DND-41 (cell line): ENCODE results near the gene GPATCH3.

Experiments
- ATAC-seq: fragments of 200-7000 bp; cut with Tn5 transposase; 3 replicates; pipeline ENCODE4 v1.9.1; 2021; ENCODE audit warnings: low read depth; ENCODE audit not compliant: insufficient read depth
- DNase-seq: peaks from one replicate; pipeline ENCODE4 v3.0.0-alpha.2; 2020
- H2AFZ ChIP-seq: 2 replicates; pipeline ENCODE4 v1.6.0; 2012; ENCODE audit warnings: low read depth, low read length
- H3K27ac ChIP-seq: 2 replicates; pipeline ENCODE4 v1.5.1; 2012; ENCODE audit warnings: low read length, inconsistent platforms
- H3K27me3 ChIP-seq: fragments of 200-600 bp; sonication (generic); 2 replicates; pipeline ENCODE4 v1.6.0; 2012; ENCODE audit warnings: low read length, mild to moderate bottlenecking, inconsistent platforms; ENCODE audit not compliant: insufficient read depth, poor library complexity
- H3K36me3 ChIP-seq: 2 replicates; pipeline ENCODE4 v1.5.1; 2012; ENCODE audit warnings: low read length, inconsistent platforms; ENCODE audit not compliant: insufficient read depth
- H3K4me1 ChIP-seq: 2 replicates; pipeline ENCODE4 v1.5.1; 2012; ENCODE audit warnings: mild to moderate bottlenecking, low read length; ENCODE audit not compliant: insufficient read depth
- H3K4me2 ChIP-seq: 2 replicates; pipeline ENCODE4 v1.6.0; 2012; ENCODE audit warnings: mild to moderate bottlenecking, moderate library complexity, low read length, inconsistent platforms; ENCODE audit not compliant: insufficient read depth
- H3K4me3 ChIP-seq, 2 experiments: fragments of 200-600 bp in 1 of 2; shearing (Covaris generic) in 1 of 2; 2 replicates each; pipeline ENCODE4 v1.5.1; 2012 to 2016; ENCODE audit warnings: inconsistent platforms in 2 of 2, low read length in 2 of 2, mild to moderate bottlenecking in 2 of 2, low read depth in 1 of 2, moderate library complexity in 1 of 2
- H3K79me2 ChIP-seq: 2 replicates; pipeline ENCODE4 v1.6.0; 2012; ENCODE audit warnings: low read length, inconsistent platforms; ENCODE audit not compliant: insufficient read depth
- H3K9ac ChIP-seq: 2 replicates; pipeline ENCODE4 v1.6.0; 2012; ENCODE audit warnings: low read depth, mild to moderate bottlenecking, inconsistent platforms, low read length, moderate library complexity
- H3K9me3 ChIP-seq: 2 replicates; pipeline ENCODE4 v1.5.1; 2012; ENCODE audit warnings: low read length, moderate library complexity, mild to moderate bottlenecking, inconsistent platforms; ENCODE audit not compliant: insufficient read depth, severe bottlenecking
- H4K20me1 ChIP-seq: 2 replicates; pipeline ENCODE4 v1.6.0; 2012; ENCODE audit warnings: low read length; ENCODE audit not compliant: insufficient read depth
- CTCF ChIP-seq: IDR thresholded peaks from 2 replicates; pipeline ENCODE4 v1.5.1; 2012; ENCODE audit warnings: borderline replicate concordance, low read length, moderate library complexity, mild to moderate bottlenecking; ENCODE audit not compliant: poor library complexity, severe bottlenecking; ENCODE audit errors: extremely low read depth
- EZH2 ChIP-seq: IDR thresholded peaks from 3 replicates; pipeline ENCODE4 v1.6.1; 2012; ENCODE audit warnings: borderline replicate concordance, low read depth, mild to moderate bottlenecking, moderate library complexity, low read length, inconsistent platforms; ENCODE audit not compliant: severe bottlenecking

GPATCH3 gene

GRCh38 chr1:26911399-26912146 lies 11.3 kb upstream of the GPATCH3 start:
- Histone ChIP-seq H3K27ac (no peak overlapping the region), H3K9me3 (no peaks in the 10 kb centered on the region), H3K27me3 (no peaks in the 10 kb centered on the region), H3K4me2 (no peak overlapping the region), H3K9ac (no peak overlapping the region), H4K20me1 (no peaks in the 10 kb centered on the region), H3K79me2 (no peaks in the 10 kb centered on the region), H3K4me1 (no peaks in the 10 kb centered on the region), H2AFZ (no peak overlapping the region), H3K36me3 (no peaks in the 10 kb centered on the region), H3K4me3 (no peak overlapping the region)
- no peak for DNase-seq
- no peak for TF ChIP-seq CTCF
- no peak for TF ChIP-seq EZH2
- no peak for ATAC-seq

- Histone ChIP-seq H2AFZ (no peak overlapping the region; the same call in 1 of the 2 replicates), H3K4me3 (no peak overlapping the region), H3K4me2 (no peak overlapping the region), H3K4me1 (no peaks in the 10 kb centered on the region), H3K36me3 (no peaks in the 10 kb centered on the region), H3K9me3 (no peaks in the 10 kb centered on the region), H3K79me2 (no peaks in the 10 kb centered on the region), H3K27me3 (no peaks in the 10 kb centered on the region), H4K20me1 (no peaks in the 10 kb centered on the region), H3K27ac (no peak overlapping the region), H3K9ac (no peak overlapping the region)
- DNase-seq: no peak
- TF ChIP-seq EZH2 (no peak), CTCF (no peak)
- ATAC-seq: no peak
Measured at GRCh38 chr1:26910343-26911160, 10.3 kb upstream of the GPATCH3 start.

- no peak overlapping the region for H3K4me3 ChIP-seq
- no peaks in the 10 kb centered on the region for H3K9me3 ChIP-seq
Measured at GRCh38 chr1:26909951-26910342, 9.7 kb upstream of the GPATCH3 start.

More at GRCh38 chr1:26909951-26910342, 9.7 kb upstream of the GPATCH3 start:
- H2AFZ ChIP-seq: no peak overlapping the region
- no peaks in the 10 kb centered on the region for H3K4me1 ChIP-seq
- H3K4me2 ChIP-seq: no peak overlapping the region
- H3K79me2 ChIP-seq: no peaks in the 10 kb centered on the region
- TF ChIP-seq EZH2 (no peak), CTCF (no peak)
- H3K27me3 ChIP-seq: no peaks in the 10 kb centered on the region
- H3K9ac ChIP-seq: no peak overlapping the region
- H4K20me1 ChIP-seq: no peaks in the 10 kb centered on the region
- H3K27ac ChIP-seq: no peak overlapping the region
- no peak for DNase-seq
- ATAC-seq: no peak
- H3K36me3 ChIP-seq: no peaks in the 10 kb centered on the region
